GM06990 (cell line): Measurements from ENCODE around the gene LRRC45.

Experiments used
- DNase-seq: peaks from one replicate; pipeline ENCODE4 v3.0.0-alpha.2; 2011; ENCODE audit not compliant: insufficient read length; ENCODE audit errors: extremely low read depth
- H3K27me3 ChIP-seq: replicated peaks from 2 replicates; pipeline ENCODE4 v1.6.0; 2011; ENCODE audit warnings: low read length; ENCODE audit not compliant: control insufficient read depth, insufficient read depth
- H3K36me3 ChIP-seq: 2 replicates; pipeline ENCODE4 v1.5.1; 2011; ENCODE audit warnings: low read length; ENCODE audit not compliant: control insufficient read depth, insufficient read depth
- H3K4me3 ChIP-seq: replicated peaks from 2 replicates; pipeline ENCODE4 v1.5.1; 2011; ENCODE audit warnings: low read depth, mild to moderate bottlenecking, control low read depth, low read length
- CTCF ChIP-seq: IDR thresholded peaks from 2 replicates; pipeline ENCODE4 v1.5.1; 2011; ENCODE audit warnings: low read length, control low read depth, mild to moderate bottlenecking, inconsistent platforms; ENCODE audit not compliant: insufficient read depth, poor library complexity, severe bottlenecking

Gene LRRC45

DNA sequence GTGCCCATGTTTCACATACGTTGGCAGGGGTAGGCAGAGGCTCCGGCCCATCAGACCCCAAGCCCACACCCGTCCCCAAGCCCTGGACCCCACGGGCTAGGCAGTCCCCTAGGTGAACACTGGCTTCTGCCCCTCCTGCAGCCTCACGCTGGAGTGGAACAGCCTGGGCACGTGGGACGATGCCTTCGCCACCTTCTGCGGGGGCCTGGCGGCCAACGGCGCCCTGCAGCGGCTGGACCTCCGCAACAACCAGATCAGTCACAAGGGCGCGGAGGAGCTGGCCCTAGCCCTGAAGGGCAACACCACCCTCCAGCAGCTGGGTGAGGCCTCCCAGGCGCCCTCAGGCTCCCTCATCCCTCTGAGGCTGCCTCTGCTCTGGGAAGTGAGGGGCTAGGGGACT lies 1.8 kb downstream of the LRRC45 start:
- no peaks in the 10 kb centered on the region for H3K27me3 ChIP-seq
- H3K4me3 ChIP-seq = no peak overlapping the region
- H3K36me3 ChIP-seq = no peaks in the 10 kb centered on the region; the same call in none of the 2 replicates
- no peak for DNase-seq
- TF ChIP-seq CTCF = no peak

DNA sequence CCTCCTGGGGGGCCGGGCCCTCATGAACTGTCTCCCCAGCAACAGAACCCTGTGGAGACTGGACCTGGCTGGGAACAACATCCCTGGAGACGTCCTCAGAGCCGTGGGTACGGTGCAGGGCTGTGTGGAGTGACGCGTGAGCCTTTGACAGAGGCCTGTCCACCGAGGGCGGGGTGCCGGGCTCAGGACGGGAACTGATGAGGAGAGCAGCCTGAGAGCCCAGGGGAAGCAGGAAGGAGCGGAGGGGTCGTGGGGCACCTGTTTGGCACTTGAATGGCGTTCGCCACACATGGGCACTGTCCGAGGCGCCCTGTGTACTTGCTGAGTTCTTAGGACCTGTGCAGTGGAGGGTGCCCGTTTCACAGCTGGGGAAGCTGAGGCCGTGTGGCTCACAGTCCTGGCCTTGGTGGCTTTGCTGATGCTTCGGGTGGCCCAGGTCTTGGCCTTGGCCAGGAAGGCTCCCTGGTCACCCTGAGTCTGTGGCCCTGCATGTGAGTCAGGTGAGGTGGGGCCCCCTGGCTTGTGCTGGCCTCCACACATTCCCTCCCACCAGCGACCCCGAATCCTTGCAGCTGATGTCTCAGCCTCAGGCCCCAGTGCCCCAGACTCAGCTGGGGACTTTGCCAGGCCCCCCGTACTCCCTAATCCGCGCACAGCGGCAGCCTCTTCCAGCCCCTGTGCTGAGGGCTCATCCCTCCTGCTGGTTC lies 2.4 kb downstream of the LRRC45 start:
- Histone ChIP-seq H3K4me3 (no peak overlapping the region), H3K27me3 (no peaks in the 10 kb centered on the region), H3K36me3 (no peaks in the 10 kb centered on the region; the same call in none of the 2 replicates)
- no peak for DNase-seq
- TF ChIP-seq CTCF = no peak

- no peak for TF ChIP-seq CTCF
- no peaks in the 10 kb centered on the region for H3K27me3 ChIP-seq
- no peaks in the 10 kb centered on the region; the same call in none of the 2 replicates for H3K36me3 ChIP-seq
- H3K4me3 ChIP-seq = no peak overlapping the region
- DNase-seq = no peak
Observed at GRCh38 chr17:82028246-82028645, 5.1 kb downstream of the LRRC45 start.

GRCh38 chr17:82028966-82029365 lies 5.9 kb downstream of the LRRC45 start:
- no peak for DNase-seq
- H3K27me3 ChIP-seq = no peaks in the 10 kb centered on the region
- H3K36me3 ChIP-seq = no peaks in the 10 kb centered on the region; the same call in none of the 2 replicates
- H3K4me3 ChIP-seq = no peak overlapping the region
- TF ChIP-seq CTCF = no peak

DNA sequence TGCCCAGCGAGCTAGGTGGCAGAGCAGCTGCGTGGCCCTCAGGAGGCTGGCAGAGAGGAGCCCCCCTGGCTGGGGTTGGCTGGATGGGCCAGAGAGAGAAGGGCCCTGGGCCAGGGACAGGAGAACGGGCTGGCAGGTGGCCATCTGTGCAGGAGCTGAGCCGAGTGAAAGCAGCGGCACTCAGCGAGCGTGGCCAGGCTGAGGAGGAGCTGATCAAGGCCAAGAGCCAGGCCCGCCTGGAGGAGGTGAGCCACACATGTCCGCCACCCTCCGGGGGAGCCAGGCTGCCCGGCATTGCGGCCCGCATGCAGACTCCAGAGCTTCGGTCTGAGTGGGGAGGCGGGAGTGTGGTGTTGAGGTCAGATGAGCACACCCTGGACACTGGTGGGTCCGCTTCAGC lies 6.3 kb downstream of the LRRC45 start:
- Histone ChIP-seq H3K4me3 (no peak overlapping the region), H3K36me3 (no peaks in the 10 kb centered on the region; the same call in none of the 2 replicates), H3K27me3 (no peaks in the 10 kb centered on the region)
- no peak for TF ChIP-seq CTCF
- DNase-seq = no peak
